CD1c-positive myeloid dendritic cell (primary cell): ENCODE measurements around the gene PDE11A.
A peak's percentile ranks its signal among the peaks of the same experiment; 100 is the strongest.

Experiments used
- DNase-seq: peaks from one replicate; pipeline ENCODE4 v3.0.0-alpha.2; 2016; ENCODE audit errors: extremely low spot score

PDE11A gene

DNA sequence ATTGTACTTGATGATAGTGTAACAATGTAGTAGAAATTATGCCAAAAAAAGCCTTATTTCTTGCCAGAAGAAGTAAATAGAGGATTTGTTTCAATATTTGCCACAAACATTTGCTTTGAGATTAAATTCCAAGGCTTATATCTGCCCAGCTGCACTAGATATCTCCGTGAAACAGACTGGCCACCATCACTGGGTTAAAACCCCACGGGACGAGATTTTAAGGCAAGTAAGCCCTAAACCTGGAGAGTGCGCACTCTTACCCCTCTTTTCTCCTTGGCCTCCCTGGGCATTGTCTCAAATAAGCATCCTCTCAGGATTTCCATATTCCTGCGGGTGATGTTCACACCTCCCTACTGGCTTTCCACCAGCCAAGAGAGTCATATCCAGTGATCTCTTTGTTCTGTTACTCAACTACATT is 345.6 kb downstream of the PDE11A start:
- DNase-seq: no peak

DNA sequence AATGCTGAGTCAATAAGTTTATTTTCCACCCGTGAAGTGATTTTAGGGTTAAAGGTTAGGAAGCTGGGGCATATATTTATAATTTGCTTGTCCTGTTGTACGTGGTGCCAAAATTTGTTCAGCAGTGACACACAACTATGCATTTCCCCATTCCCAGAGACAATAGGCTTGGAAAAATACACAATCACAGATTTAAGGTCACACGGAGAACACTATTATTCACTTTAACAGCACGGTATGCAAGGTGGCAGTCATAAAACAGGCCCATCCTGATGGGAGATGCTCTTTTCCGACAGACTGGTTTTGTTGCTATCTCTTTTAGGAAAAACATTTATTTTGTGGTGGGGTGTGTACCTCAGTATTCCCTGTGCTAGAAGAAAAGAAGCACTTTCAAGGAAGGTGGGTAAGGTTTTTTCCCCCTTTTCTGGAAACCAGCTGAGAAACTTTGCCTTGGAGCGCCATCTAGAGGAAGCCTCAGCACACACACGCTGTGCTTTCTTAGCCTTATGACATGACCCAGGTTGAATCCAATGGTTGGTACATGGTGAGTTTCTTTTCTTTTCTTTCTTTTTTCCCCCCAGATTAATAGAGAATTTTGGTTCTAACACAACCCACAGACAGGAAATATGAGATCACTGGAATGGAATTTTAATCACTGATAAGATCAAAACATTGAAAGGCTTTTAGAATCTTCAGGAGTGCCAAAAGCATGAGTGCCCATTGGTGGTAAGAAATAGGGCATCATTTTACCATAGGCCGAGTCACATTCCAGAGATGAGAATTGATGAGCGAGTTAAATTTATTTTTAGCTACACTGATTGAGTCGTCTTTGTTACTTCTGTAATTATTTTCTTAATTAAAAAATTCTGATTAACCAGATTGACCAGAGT is 347.9 kb downstream of the PDE11A start:
- peak; percentile 60 for DNase-seq

DNA sequence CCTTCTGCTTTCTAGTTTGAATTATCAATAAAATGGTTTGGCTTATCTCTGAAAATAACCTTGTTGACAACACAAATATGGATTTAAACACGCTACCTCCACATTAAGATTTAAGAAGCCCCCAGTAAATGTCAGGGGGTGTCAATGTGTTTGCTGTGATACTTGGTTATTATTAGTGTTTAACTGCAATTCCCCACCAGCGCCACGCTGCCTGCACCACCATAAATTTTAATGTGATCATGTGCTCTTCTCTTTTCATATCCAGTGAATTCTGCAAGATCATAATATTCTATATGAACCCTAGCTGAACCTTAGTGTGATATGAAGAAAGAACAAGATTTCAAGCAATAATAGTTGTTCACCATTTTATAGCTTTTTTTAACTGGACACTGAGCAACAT is 349.3 kb downstream of the PDE11A start:
- no peak for DNase-seq

DNA sequence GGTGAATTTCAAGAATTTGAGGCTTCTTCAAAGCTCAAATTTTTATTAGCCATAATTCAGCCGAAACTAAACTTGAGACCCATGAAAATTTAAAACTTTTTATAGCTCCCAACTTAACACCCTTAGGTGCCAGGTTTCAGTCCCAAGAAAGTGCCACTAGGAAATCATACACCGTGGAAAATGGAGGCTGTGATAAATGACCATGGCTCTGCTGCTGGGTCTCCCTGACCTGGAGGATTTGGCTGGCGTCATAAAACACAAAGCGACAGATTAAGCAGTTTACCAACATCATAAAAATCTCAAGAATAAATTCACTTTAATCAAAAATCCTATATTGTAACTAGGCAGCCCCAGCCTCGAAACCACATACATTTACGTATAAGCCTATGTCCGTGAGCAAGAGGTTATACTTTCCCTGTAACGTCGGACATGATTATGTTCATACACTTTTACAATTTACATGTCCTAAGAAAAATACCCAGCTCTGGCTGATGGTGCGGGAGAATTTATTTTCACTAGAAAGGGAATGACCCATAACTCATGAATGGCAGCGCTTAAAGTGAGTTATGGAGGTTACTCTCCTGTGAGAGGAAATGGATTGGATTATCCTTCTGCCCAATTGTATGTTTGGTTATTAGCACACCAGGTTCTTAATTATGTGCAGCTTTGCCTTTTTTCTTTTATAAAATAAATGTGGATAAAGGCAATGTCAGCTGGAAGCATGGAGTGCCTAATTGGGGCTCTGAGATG is 350.6 kb downstream of the PDE11A start:
- no peak for DNase-seq

DNA sequence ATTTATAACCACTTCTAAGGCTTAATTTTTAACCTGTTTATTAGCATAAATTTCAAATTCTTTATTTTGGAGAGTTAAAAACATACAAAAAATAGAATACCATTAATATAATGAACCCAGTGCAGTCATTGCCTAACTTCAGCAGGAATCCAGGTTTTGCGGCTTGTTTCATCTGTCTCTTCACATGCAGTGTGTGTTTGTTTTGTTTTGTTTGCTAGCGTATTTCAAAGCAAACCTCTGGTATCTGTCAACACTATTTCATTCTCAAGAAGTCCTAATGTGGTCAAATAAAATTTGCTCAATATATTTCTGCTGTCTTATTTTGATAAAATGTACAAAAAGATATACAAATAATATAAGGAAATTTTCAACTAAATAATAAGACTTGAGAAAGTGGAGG is 351.5 kb downstream of the PDE11A start:
- no peak for DNase-seq

DNA sequence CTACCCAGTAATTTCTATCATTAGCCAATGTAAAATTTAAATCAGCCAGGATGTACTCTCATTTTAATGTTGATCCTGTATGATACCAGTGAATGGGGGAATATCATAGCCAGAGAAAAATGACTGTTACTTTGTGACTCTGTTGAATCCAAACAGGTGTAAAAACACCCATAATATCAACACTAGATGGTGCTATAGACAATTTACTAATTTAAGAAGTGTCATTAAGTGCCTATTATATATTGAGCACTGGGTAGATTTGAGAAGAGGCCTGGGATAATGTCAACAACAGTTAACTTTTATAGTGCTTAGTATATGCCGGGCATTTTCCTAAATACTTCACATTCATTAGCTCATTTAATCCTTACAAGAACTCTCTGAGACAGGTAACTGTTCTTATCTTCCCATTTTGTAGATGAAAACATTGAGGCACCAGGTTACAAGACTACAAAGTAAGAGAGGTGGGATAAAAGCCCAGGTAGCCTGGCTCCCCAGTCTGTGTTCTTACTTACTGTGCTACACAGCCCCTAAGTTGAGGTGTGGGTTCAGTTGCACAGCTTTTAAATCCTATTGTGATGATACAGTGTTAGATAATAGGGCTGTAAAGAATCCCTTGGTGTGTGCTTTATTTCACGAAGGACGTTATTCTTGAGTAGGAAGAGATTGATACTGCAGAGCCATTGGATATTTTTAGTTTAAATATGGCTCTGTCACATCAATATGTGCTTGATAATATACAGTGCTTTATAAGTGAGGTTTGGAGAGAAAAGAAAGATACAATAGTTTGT is 354.6 kb downstream of the PDE11A start:
- no peak for DNase-seq

DNA sequence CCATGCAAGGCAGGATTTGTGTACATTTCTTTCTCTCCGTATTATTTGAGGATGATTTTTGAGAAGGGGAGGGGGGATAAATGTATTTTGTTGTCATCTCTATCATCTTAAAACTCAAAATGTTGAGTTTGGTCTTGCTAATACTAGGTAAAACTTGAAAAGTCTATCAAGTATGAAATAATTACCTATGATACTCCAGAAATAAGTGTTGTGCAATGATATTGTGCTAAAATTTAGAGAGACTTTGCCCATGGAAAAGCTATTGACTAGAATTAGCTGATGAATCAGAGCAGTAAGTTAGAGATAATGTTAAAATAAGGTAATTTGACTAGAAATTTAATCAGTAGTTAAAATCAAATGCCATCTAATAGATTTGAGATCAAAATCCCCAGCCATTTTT is 356.1 kb downstream of the PDE11A start:
- DNase-seq: no peak

DNA sequence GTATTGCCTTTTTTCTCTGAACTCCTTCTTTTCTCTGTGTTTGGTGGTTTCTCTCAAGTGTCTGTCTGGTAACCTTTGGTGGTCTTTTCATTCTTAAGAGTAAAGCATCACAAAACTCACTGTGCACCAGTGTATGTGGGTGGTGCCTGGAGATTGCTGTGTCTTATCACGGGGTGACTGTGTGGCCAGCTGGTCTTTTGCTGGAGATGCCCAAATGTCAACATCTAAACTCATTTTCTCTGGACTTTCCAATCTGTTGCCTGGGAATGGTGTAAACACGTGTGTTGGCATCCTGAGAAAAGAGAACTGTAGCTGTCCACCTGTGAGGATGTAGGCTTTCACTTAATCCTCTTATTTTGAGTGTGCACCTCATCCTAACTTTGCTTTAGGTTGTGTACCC is 356.8 kb downstream of the PDE11A start:
- no peak for DNase-seq

DNA sequence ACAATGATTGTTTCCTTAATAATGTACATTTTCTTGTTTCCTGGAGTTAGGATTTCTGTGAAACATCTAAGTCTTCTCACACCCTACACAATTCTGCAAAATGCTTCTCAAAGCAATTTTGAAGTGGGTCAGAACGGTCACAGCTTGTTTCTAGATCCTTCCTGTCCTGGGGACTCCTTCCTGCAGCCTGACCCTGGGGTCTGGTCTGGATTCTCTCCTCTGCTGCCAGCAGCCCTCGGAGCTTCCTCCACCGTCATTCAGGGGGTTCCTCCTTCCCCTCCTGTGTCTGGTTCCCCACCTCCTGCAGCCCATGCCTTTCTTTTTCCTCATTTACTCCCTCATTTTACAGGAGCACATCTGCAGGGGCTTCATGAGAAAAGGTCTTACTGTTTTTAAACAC is 357.9 kb downstream of the PDE11A start:
- no peak for DNase-seq

DNA sequence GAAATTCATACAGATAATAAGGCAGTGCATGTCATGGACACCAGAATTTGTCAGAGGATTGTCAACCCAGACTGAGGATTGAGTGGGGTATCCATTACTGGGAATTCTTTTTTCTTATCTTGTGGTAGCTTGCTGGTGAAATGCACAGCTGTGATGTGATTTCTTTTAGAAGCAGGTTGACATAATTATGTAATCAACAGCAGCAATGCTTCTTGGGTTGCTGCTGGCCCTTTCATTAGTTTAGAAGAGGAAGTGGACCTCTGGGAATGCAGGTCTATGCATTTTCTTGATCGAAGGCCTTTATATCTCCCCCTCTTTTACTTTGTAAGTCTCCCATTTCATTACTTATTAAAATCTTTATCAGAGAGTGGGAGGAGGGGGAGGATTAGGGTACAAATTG is 360.1 kb downstream of the PDE11A start:
- DNase-seq: no peak

DNA sequence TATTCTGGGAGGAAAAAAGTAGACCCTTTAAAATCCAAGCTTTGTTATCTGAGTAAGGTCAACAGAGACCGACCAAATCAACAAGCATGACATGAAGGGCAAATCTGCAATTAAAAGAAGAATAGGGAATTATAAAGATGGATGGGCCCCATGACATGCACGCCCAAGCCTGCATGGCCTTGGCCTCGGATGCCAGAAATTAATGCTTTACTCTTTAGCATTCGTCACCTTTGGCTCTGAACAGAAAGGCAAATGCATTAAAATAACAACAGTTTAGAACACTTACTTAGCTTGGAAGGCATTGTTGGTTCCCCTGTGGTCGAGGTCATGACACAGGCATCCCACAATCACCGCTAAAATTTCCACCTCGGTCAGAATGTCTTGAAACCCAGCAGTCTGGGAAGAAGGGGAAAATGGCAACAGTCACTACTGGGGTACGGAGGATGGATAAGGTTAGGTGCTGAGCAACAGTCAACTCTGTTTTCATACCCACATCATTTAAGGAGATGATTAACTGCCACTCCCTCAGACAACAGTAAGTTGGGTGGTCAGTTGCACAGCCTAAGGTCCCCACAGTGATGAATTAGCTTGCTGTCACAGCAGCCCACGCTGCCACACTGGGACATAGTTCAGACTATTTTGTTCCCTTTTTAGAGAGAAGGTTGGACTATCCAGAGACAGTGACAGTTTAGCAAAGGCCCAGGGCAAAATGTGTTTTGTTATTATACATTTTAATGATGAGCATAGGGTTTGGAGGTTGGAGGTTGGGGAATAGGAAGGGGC is 360.9 kb downstream of the PDE11A start:
- DNase-seq: peak; percentile 17

DNA sequence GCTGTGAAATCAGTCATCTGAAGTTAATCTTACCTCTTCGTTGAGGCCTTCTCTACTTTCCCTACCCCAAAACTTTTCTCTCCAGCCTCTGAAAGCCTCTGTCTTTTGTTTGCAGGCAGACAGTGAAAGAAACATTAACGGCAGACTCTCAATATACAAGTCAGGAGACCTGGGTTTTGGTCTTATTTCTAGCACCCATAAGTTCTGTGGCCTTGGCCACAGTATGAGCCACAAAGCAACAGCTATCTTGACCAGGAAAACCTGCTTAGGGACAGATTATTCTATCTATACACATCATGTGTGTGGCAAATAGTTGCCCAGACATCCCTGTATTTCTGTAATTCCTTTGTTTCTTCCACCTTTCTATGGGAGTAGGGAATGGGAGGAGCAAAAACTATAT is 361.7 kb downstream of the PDE11A start:
- no peak for DNase-seq

DNA sequence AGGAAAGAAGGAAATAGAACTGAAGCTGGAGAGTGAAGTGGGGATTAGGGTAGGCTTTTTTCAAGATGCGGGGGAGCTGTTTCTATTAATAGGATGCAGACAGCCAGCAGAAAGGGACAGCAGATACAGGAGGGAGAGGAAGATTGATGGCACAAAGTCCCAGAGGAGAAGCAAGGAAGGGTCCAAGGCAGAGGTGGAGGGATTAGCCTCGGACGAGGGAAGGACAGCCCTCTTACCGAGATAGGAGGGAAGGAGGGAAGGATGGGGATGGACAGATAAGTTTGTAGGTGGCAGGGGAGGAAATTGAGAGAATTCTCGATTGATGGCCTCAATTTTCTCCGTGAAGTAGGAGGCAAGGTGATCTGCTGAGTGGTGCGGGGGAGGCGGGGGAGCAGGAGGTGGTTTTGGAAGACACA is 362.6 kb downstream of the PDE11A start:
- no peak for DNase-seq

DNA sequence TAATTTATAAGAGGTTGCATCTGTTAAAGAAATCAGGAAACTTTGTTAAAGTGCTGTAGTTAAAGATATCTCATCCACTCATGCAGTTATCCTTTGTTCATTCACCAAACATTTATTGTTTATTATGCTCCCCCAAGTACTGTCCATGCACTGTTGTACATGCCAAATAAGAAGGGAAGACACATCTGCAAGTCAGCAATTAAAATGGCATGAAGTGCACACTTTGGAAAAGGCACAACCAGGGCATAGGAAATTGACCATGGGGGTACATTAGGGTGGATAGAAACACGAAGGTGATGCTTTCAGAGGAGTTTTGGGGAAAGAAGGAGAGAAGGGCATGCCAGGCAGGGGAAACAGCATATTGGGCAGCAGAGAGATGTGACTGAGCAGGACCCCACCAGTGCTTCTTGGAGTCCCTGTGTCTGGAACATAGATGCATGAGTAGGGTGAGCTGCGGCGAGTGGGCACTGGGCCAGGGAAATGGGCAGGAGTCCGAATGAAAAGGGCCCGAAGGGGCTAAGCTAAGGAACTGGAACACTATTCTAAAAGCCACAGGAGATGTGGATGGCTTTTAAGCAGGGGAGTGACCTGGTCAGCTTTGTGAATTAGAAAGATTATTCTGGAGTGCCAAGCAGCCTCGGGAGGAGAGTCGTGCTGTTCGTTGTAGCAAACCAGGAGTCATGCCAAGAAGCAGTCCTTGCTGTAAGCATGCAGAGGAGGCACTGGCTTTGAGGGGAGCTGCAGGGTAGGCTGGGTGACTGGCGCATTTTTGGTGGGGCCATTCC is 363.7 kb downstream of the PDE11A start:
- no peak for DNase-seq

DNA sequence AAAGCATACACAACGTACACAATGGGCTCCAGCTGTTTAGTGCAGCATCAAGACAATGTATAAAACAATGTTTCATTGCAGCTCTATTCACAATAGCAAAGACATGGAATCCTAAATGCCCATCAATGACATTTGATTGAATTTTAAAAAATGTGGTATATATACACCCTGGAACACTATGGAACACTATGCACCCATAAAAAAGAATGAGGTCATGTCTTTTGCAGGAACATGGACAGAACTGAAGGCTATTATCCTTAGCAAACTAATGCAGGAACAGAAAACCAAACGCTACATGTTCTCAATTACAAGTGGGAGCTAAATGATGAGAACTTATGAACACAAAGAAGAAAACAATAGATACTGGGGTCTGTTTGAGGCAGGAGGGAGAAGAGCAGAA is 364.5 kb downstream of the PDE11A start:
- no peak for DNase-seq

DNA sequence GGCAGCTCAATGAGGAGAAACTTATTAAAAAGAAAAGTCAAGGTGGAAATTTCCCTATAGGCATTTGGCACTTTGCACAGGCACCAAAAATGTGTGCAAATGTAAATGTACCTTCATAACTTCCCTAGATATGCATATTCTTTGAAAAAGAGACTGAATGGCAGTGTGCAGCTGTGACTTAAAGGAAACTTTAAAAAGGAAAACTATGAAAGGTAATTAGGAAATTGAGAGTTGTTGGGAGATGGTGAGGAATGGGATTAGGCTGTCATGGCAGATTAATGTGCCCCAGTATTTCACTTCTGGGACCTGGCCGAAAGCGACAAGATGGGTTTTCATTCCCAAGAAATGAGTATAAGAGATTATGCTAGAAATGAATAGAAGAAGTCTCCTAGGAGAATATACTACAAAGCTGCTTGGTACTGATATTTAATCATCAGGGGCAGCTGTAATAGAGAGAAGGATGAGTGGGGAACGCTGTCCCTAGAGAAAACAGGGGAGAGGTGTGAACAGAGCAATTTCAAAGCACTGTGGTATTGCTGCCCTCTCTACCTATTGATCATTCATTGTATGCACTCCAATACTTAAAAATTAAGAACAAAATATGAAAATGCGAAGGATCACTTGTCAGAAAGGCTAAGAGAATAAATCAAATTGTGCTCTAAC is 366.9 kb downstream of the PDE11A start:
- DNase-seq: no peak

DNA sequence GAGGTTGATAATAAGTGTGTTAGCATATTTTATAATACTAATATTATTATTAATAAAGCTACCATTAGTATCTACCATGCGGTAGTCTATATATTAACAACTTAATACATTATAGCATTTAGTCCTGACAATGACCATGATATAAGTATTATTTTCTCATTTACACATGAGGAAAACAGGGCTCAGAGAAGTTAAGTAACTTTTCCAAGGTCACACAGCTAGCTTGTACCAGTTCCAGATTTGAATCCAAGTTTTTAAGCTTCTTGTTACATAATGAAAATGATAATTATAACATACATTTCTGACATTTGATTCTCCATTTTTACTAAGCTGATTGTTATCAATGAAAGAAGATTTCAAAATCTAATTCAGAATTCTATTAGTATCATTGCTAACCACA is 369.4 kb downstream of the PDE11A start:
- no peak for DNase-seq

DNA sequence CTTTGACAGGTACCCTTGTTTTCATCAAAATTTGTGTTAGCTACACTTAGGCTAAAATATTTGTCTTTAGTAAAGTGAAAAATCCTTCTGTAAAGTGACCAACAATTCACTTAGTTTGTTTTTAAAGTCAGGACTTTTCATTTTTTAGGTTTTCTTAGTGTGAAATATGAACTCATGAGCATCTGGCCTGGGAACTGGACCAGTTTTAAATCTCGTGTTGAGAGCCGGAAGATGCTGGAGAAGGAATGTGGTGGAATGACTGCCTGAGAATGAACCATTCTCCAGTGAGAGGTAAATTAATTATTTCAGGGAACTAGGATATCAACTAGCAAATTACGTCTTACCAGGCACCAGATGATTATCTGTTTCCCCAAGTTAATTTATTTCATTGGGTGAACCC is 374.3 kb downstream of the PDE11A start:
- no peak for DNase-seq

DNA sequence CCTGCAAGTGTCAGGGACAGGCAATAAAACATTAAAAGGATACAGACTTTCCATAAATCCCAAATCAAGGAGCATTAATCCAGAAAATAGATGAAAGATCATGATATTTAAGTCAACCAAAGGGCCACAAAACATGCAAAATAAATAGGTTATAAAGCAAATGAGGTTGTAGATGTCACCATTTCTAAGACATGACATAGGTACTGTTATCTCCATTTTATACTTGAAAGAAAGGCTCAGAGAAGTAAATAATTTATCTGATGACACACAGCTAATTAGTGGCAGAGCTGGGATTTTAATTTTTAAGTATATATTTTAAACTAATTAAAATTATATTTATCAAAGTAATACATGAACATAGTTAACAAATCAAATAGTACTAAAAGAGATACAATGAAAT is 378.2 kb downstream of the PDE11A start:
- no peak for DNase-seq

DNA sequence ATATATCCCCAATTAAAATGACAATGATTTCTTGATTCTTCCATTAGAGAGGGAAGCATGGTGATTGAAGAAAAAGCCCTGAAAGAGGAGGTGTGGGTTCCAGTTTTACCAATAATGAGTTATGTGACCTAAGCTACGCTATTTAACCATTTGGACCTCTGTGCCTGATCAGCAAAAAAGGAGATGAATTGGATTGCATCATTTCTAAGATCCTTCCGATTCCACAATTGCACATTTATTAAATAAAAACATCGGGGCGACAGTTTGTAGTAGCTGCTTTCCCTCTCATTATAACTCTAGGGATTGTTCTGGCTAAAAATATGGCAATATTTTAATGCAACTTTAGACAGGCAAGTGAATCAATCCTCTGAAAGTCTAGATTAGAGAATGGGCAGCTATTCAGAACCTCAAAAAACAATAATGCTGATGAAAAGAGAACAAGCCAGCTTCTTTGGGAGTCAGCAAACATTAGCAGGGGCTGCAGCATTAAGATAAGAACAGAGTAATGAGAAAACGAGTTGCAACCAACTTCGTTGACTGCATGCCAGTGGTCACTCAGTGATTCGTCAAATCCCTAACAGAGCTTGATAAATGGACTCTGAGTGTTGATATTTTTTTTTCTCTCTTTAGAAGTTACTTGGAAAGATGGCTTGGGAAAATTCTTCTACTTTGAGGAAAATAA is 378.8 kb downstream of the PDE11A start:
- no peak for DNase-seq
